C4-2B (cell line): ENCODE measurements around the gene PTPRN2.

ENCODE experiments used
- ZFX ChIP-seq: fragments of 450-650 bp; IDR thresholded peaks from 2 replicates; pipeline ENCODE4 v1.6.1; 2017
- TF ChIP-seq, protein P1 (sequence below): fragments of 450-650 bp; conservative IDR thresholded peaks from 2 replicates; pipeline ENCODE4 v1.5.1; 2017; ENCODE audit warnings: mild to moderate bottlenecking

DNA sequence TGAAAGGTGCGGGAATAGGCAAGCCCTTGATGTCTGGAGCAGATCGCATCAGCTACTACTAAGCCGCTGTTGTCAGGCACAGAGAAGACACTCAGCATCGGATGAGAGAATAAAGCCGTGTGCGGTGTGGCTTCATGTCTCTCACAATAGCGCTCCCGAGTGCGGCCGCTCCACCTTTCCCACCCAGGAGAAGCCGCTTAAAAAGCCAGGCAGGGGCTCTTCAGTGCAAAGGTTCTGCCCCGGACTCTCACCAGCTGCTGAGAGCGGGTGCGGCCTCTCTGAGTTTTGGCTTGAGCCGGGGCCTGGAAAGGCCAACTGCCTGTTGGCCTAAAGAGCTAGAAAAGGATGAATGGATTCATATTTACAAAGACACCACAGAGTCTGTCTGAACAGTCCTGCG lies 650.2 kb downstream of the PTPRN2 start:
- TF ChIP-seq, protein P1, sequence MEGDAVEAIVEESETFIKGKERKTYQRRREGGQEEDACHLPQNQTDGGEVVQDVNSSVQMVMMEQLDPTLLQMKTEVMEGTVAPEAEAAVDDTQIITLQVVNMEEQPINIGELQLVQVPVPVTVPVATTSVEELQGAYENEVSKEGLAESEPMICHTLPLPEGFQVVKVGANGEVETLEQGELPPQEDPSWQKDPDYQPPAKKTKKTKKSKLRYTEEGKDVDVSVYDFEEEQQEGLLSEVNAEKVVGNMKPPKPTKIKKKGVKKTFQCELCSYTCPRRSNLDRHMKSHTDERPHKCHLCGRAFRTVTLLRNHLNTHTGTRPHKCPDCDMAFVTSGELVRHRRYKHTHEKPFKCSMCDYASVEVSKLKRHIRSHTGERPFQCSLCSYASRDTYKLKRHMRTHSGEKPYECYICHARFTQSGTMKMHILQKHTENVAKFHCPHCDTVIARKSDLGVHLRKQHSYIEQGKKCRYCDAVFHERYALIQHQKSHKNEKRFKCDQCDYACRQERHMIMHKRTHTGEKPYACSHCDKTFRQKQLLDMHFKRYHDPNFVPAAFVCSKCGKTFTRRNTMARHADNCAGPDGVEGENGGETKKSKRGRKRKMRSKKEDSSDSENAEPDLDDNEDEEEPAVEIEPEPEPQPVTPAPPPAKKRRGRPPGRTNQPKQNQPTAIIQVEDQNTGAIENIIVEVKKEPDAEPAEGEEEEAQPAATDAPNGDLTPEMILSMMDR: no peak
- TF ChIP-seq ZFX: no peak
